GM21825 (cell line): ENCODE results near the gene CKS2.
"Not testable (repeated sequence)": the region's sequence is repeated elsewhere in the genome, so short reads cannot be mapped to it uniquely, and the experiment has no call there.

Experiments used
- ATAC-seq: cut with Tn5 transposase; IDR thresholded peaks from one replicate; pipeline ENCODE4 v1.9.1; 2021; ENCODE audit warnings: mild to moderate bottlenecking, moderate library complexity; ENCODE audit not compliant: unreplicated experiment

CKS2 gene

GRCh38 chr9:89309608-89310474, 1.2 kb upstream of the CKS2 start:
- ATAC-seq = no peak

GRCh38 chr9:89311346-89312221, 589 bp downstream of the CKS2 start:
- peak; percentile 1 for ATAC-seq

- no peak for ATAC-seq
Observed at GRCh38 chr9:89312222-89312571, 1.2 kb downstream of the CKS2 start.

GRCh38 chr9:89313842-89314241, 2.8 kb downstream of the CKS2 start:
- ATAC-seq = no peak

- ATAC-seq = no peak
Observed at GRCh38 chr9:89314955-89315354, 4.0 kb downstream of the CKS2 start.

- no peak for ATAC-seq
Observed at GRCh38 chr9:89315482-89315881, 4.5 kb downstream of the CKS2 start.

- ATAC-seq = no peak
Observed at GRCh38 chr9:89317282-89317681, 6.3 kb downstream of the CKS2 start.

GRCh38 chr9:89318123-89319014, 7.4 kb downstream of the CKS2 start, which contains the start of gene SECISBP2:
Gene SECISBP2, plus strand, starts transcription at chr9:89318500. Its CDS starts 77 bp downstream, at chr9:89318577.
- ATAC-seq = peak; percentile 90

- ATAC-seq = no peak
Observed at GRCh38 chr9:89319015-89319905, 8.3 kb downstream of the CKS2 start.

GRCh38 chr9:89323390-89323789, 12.4 kb downstream of the CKS2 start:
- no peak for ATAC-seq

GRCh38 chr9:89325733-89326132, 14.7 kb downstream of the CKS2 start:
- ATAC-seq = no peak

GRCh38 chr9:89328064-89328463, 17.1 kb downstream of the CKS2 start:
- no peak for ATAC-seq

GRCh38 chr9:89329917-89330316, 18.9 kb downstream of the CKS2 start:
- no peak for ATAC-seq

- no peak for ATAC-seq
Observed at GRCh38 chr9:89330513-89330912, 19.5 kb downstream of the CKS2 start.

- no peak for ATAC-seq
Observed at GRCh38 chr9:89339807-89340206, 28.8 kb downstream of the CKS2 start.

- ATAC-seq = no peak
Observed at GRCh38 chr9:89340332-89340731, 29.3 kb downstream of the CKS2 start.

GRCh38 chr9:89342213-89342612, 31.2 kb downstream of the CKS2 start:
- no peak for ATAC-seq

- ATAC-seq = no peak
Observed at GRCh38 chr9:89342948-89343347, 32.0 kb downstream of the CKS2 start.

- ATAC-seq = not testable (repeated sequence)
Observed at GRCh38 chr9:89343812-89344211, 32.8 kb downstream of the CKS2 start.

GRCh38 chr9:89345476-89345875, 34.5 kb downstream of the CKS2 start:
- ATAC-seq = no peak
